HG03064 (cell line): ENCODE measurements around the gene SERPINB12.

ENCODE experiments used
- ATAC-seq: cut with Tn5 transposase; IDR thresholded peaks from one replicate; pipeline ENCODE4 v1.9.1; 2021; ENCODE audit warnings: low read depth; ENCODE audit not compliant: unreplicated experiment

The SERPINB12 gene

GRCh38 chr18:63545000-63545399 lies 2.8 kb downstream of the SERPINB12 start:
- ATAC-seq: no peak

- ATAC-seq: no peak
Measured at GRCh38 chr18:63550068-63550467, 7.9 kb downstream of the SERPINB12 start.

- no peak for ATAC-seq
Measured at GRCh38 chr18:63551769-63552168, 9.6 kb downstream of the SERPINB12 start.

DNA sequence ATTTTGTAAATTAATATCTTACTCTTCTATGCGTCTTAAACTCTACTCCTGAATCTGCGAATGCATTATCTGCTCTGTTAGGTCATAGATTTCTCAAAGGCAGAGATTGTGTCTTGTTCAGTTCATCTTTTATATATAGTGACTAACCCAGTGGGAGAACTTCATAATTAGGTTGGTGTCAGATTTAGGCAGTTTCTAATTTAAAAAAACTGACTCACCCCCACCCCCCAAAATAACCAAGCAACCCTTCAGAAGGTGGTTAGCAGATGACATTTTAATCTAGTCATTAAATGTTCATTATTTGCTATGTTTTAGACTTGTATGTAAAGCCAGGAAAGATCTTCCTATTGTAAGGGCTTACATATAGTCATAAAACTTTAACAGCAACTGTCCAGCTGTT lies 10.4 kb downstream of the SERPINB12 start:
- no peak for ATAC-seq

DNA sequence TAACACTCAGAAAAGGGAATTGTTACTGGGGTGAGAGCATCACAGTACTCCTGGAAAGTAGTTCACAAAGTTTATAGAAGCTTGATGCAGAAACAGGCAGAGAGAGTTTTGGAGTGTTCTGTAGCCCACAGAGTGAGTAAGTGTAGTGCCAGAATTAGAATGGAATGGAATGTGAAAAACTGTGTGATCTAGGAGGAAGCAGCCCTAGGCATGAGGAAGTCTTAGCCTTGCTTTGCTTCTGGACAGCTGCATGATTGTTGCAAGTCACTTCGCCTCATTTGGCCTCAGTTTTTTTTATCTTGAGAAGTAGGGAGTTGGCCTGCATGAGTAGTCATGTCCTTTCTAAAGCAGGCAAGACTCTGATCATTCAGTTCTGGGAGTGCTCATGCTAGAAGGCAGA lies 10.9 kb downstream of the SERPINB12 start:
- ATAC-seq: no peak

DNA sequence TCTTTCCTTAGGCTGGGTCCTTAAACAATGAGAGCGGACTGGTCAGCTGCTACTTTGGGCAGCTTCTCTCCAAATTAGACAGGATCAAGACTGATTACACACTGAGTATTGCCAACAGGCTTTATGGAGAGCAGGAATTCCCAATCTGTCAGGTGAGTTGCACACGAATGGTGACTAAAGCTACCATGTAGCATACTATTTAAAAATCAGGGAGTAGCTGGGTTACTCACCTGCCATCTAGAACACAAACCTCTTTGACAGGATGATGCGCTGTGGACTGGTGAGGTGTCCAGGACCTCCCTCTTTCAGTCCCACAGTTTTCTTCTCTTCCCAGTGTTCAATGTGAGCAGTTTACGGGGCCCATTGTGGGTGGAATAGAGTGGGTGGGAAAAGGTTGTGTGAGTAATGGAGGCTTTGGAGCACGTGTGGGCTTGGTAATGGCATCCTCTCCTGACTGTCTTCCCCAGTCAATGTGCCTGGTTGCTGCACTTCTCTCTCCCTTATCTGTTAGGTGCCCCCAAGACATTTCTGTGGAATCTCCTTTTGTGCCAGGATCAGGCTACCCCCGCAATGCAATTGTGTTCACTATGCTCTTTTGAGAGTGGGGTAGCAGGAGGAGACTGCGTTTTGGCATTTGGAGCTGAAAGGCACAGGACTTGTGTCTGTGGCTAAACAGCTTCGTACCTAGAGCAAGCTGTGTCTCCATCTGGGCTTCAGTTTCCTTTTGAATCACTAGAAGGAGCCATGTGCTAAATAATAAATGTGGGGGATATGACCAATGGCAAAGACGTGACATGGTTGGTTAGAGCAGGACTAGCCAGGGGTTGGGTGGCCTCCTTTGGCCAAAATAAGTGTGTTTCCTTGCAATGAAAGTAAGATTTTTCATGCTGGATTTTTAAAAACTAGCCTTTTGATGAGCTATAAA lies 17.7 kb downstream of the SERPINB12 start:
- no peak for ATAC-seq

DNA sequence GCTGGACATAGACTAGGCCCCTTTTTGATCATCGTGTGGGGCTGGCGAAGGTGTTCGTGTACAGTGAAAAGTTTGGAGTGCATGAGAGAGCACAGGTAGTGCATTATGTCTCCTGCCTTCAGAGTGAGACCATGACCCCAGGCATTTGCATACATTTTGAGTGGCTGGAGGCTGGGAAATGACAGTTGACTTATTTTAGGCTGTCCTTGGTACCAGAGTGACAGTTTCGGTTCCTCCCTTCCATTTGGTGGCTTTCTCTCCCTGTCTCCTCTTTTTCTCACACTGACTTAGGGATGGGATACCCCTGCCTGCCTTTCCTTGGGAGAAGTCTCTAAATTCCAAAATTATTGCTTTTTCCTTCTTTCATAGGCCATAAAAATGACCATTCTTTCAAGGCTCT lies 20.1 kb downstream of the SERPINB12 start:
- no peak for ATAC-seq

DNA sequence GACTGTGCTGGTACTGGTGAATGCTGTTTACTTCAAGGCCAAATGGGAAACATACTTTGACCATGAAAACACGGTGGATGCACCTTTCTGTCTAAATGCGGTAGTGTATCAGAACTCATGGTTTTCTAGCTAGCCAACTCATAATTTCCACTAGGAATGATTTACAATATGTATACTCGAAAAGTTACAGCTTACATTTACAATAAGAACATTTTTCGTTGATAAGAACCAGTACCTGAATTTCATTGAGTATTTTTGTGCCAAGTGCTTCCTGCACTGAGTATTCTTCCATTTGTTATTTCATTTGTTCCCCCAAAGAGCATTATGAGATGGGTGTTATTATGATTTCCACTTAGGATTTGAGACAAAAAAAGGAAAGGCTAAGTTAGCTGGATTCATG lies 21.9 kb downstream of the SERPINB12 start:
- ATAC-seq: no peak

GRCh38 chr18:63564561-63564960 lies 22.4 kb downstream of the SERPINB12 start:
- no peak for ATAC-seq

DNA sequence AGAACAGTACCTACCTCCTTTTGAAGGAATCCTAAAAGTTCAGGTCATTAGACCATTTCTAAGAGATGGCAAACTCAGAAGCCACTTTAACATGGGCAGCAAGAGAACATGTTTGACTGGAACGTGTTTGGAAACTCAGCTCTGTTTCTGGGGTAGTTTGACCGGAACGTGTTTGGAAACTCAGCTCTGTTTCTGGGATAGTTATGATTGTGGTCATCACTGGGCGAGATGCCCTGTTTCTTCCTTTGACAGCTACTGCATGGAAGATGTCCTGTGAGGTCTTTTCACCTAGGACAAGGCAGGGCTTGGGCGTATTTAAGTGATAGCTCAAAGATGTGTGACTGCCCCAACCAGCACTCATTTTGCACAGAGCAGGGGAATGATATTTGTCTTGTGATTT lies 25.1 kb downstream of the SERPINB12 start:
- ATAC-seq: no peak

- no peak for ATAC-seq
Measured at GRCh38 chr18:63567825-63568224, 25.7 kb downstream of the SERPINB12 start.

GRCh38 chr18:63570721-63571120 lies 28.6 kb downstream of the SERPINB12 start:
- ATAC-seq: no peak

DNA sequence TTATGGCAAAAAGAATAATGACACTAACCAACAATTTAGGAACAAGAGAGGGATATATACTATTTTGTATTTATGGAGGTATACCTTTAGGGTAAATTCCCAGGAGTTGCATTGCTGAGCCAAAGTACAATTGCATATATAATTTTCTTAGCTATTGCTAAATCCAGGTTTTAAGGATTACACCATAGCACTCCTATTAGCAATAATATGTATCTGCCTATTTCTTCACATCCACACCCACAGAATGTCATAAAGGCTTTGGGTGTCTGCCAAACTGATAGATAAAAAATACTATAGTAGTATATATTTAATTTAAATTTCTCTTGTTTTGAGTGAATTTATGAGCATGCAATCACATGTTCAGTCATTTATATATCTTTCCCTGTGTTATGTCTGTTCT lies 33.5 kb downstream of the SERPINB12 start:
- ATAC-seq: no peak

- ATAC-seq: no peak
Measured at GRCh38 chr18:63578357-63578958, 36.3 kb downstream of the SERPINB12 start.

- no peak for ATAC-seq
Measured at GRCh38 chr18:63579616-63580015, 37.4 kb downstream of the SERPINB12 start.

DNA sequence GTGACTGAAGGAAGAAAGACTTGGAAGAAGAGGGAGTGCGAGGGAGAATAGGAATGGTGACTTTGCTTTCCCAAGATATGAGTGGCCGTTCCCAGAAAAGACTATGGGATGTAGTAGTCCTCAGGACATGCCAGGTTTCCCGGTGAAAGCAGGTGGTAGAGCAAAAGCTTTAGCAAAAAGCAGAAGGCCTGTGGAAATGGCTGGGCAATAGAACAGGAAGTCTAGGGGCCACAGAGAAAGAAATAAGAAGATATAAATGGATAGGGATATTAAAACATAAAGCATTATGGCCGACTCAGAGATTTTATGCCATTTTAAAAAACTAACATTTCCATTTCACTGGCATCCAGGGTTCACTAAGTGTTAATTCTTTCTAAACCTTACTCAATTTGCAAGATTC lies 43.8 kb downstream of the SERPINB12 start:
- no peak for ATAC-seq

- no peak for ATAC-seq
Measured at GRCh38 chr18:63586431-63586830, 44.3 kb downstream of the SERPINB12 start.

- ATAC-seq: no peak
Measured at GRCh38 chr18:63586966-63587365, 44.8 kb downstream of the SERPINB12 start, which contains the start of gene SERPINB13. SERPINB13 (plus strand) TSS chr18:63587343; CDS start chr18:63588668, 1,325 bp downstream.

GRCh38 chr18:63588909-63589308 lies 46.7 kb downstream of the SERPINB12 start:
- ATAC-seq: no peak

GRCh38 chr18:63590373-63590772 lies 48.2 kb downstream of the SERPINB12 start:
- ATAC-seq: no peak

DNA sequence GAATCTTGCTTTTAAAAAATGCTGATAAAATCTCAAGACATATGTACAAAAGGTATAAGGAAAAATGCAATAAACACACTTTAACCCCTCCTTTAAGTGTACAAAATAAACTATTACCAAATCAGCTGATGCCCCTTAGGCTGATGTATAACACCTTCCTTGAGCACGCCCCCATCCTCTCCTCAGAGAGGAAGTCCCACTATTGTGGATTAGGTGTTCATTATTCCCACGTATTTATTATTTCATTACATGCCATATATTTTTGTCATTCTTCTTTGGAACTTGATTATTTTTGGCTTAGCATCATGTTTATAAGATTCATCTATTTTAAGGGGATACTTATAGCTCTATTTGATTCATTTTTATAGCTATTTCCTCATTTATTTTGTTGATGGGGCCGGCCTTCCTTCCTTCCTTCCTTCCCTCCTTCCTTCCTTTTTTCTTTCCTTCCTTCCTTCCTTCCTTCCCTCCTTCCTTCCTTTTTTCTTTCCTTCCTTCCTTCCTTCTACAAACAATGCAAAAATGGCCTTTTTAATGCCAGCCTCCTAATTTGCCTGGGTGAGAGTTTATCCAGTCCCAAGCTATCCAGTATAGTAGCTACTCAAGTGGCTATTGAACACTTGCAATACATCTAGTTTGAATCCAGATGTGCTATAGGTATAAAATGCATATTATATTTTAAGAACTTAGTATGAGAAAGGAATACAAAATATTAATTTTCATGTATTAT lies 49.0 kb downstream of the SERPINB12 start:
- no peak for ATAC-seq
